OCI-M2 (cell line): ENCODE results near the gene GNL3.
"Not testable (repeated sequence)": the region's sequence is repeated elsewhere in the genome, so short reads cannot be mapped to it uniquely, and the experiment has no call there.

Experiments used
- DNase-seq: peaks from one replicate; lab custom pipeline; 2025; ENCODE audit not compliant: unreplicated experiment; lab: John Stamatoyannopoulos, UW

Gene GNL3

GRCh38 chr3:52685709-52686691 is at the start of gene GNL3, which contains the start of gene PBRM1:
Gene GNL3 (plus strand): TSS chr3:52686032. CDS start chr3:52686093, 61 bp downstream.
Gene PBRM1 (minus strand): TSS chr3:52685913.
- no peak for DNase-seq

- no peak for DNase-seq
These were observed 49.2 kb upstream of the GNL3 start for GRCh38 chr3:52636673-52637072.

- DNase-seq, result no peak
These were observed 40.3 kb upstream of the GNL3 start for GRCh38 chr3:52645549-52645948.

GRCh38 chr3:52649461-52650210 is 36.2 kb upstream of the GNL3 start:
- no peak for DNase-seq

GRCh38 chr3:52650439-52650838 is 35.4 kb upstream of the GNL3 start:
- no peak for DNase-seq

GRCh38 chr3:52651592-52651991 is 34.2 kb upstream of the GNL3 start:
- DNase-seq, result no peak

GRCh38 chr3:52655895-52656294 is 29.9 kb upstream of the GNL3 start:
- DNase-seq, result no peak

GRCh38 chr3:52660046-52660445 is 25.8 kb upstream of the GNL3 start:
- DNase-seq, result no peak

- no peak for DNase-seq
These were observed 22.7 kb upstream of the GNL3 start for GRCh38 chr3:52663098-52663497.

- no peak for DNase-seq
These were observed 15.0 kb upstream of the GNL3 start for GRCh38 chr3:52670621-52671521.

GRCh38 chr3:52671676-52672075 is 14.2 kb upstream of the GNL3 start:
- no peak for DNase-seq

- not testable (repeated sequence) for DNase-seq
These were observed 9.6 kb upstream of the GNL3 start for GRCh38 chr3:52676201-52676600.

- no peak for DNase-seq
These were observed 7.3 kb upstream of the GNL3 start for GRCh38 chr3:52678265-52679198.

- no peak for DNase-seq
These were observed 6.7 kb upstream of the GNL3 start for GRCh38 chr3:52679199-52679538.

GRCh38 chr3:52679811-52680210 is 6.0 kb upstream of the GNL3 start:
- no peak for DNase-seq

- no peak for DNase-seq
These were observed 4.2 kb upstream of the GNL3 start for GRCh38 chr3:52681596-52681995.

- no peak for DNase-seq
These were observed 3.8 kb upstream of the GNL3 start for GRCh38 chr3:52682016-52682415.

- no peak for DNase-seq
These were observed 2.2 kb upstream of the GNL3 start for GRCh38 chr3:52683611-52684010.

GRCh38 chr3:52684184-52684583 is 1.6 kb upstream of the GNL3 start:
- no peak for DNase-seq

- no peak for DNase-seq
These were observed 535 bp upstream of the GNL3 start for GRCh38 chr3:52685285-52685708.
